Osteocyte (in vitro differentiated cells): Measurements from ENCODE around the gene MIEF1. TPM values are rescaled to one million over a fixed set of nuclear protein-coding genes. Genes with fewer than 3 reads are reported as not detected.
A peak's percentile ranks its signal among the peaks of the same experiment; 100 is the strongest.

Source experiments
- DNase-seq: peaks from one replicate; pipeline ENCODE4 v3.0.0; 2021; ENCODE audit warnings: mixed read lengths; ENCODE audit not compliant: unreplicated experiment; ENCODE audit errors: extremely low spot score
- H3K27ac Mint-ChIP-seq: one replicate; pipeline ENCODE4 v1.8.0; 2021; ENCODE audit warnings: mild to moderate bottlenecking, mixed read lengths; ENCODE audit not compliant: unreplicated experiment
- H3K27me3 Mint-ChIP-seq: one replicate; pipeline ENCODE4 v1.8.0; 2021; ENCODE audit warnings: mixed read lengths; ENCODE audit not compliant: unreplicated experiment
- H3K36me3 Mint-ChIP-seq: one replicate; pipeline ENCODE4 v1.8.0; 2021; ENCODE audit warnings: mixed read lengths; ENCODE audit not compliant: unreplicated experiment
- H3K4me1 Mint-ChIP-seq: one replicate; pipeline ENCODE4 v1.8.0; 2021; ENCODE audit warnings: mixed read lengths; ENCODE audit not compliant: unreplicated experiment
- H3K4me3 Mint-ChIP-seq: one replicate; pipeline ENCODE4 v1.8.0; 2021; ENCODE audit warnings: mild to moderate bottlenecking, moderate library complexity, mixed read lengths; ENCODE audit not compliant: unreplicated experiment
- H3K9me3 Mint-ChIP-seq: one replicate; pipeline ENCODE4 v1.8.0; 2021; ENCODE audit warnings: mixed read lengths; ENCODE audit not compliant: unreplicated experiment
- total RNA-seq: library from RNA; stranded (reverse); gene quantifications from 2 replicates; pipeline ENCODE4 v1.2.1, GENCODE V29; 2021
- TF ChIP-seq, protein P1 (sequence below): fragments of 200-600 bp; sonication (generic); IDR thresholded peaks from 2 replicates; pipeline ENCODE4 v1.5.0; 2021; ENCODE audit warnings: antibody characterized with exemption, mild to moderate bottlenecking, moderate library complexity

The MIEF1 gene
- total RNA-seq, 1 donor from 2014 or later = 25.8 TPM

DNA sequence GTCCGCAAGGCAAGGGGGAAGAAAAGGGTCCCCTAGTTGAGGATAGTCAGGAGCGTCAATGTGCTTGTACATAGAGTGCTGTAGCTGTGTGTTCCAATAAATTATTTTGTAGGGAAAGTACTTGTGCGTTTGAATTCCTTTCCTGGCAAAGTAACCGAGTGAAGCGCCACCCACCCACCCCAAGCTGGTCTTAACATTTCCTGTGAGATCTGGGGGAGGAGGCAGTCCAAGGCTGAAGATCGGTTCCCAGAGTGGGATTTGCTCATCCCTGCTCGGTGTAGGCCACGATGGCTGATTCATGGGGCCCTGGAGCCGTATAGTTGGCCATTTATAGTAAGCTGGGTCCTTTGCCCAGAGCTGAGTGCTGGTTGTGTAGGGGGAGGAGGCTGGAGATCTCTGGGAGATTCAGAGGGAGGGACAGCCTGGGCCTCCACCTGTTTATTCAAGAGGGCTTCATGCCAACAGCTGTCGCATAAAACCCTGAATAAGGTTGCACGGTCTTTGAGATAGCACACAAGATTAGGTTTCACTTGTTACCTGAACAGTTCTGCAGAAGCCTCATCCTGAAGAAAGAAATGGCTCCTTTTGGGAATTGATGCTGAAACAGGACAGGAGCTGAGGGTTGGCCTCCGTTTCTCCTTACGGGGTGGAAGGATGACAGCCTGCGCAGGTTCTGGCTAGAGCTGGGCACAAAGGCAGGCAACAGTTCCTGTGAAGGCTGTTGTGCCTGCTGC, 20.6 kb downstream of the MIEF1 start:
- Mint-ChIP-seq H3K4me3 (peak overlapping the region; percentile 92), H3K4me1 (peaks cover 65% of the 10 kb centered on the region), H3K9me3 (no peaks in the 10 kb centered on the region), H3K27ac (peak overlapping the region; percentile 95), H3K27me3 (no peaks in the 10 kb centered on the region), H3K36me3 (peaks cover 38% of the 10 kb centered on the region)
- TF ChIP-seq, protein P1, sequence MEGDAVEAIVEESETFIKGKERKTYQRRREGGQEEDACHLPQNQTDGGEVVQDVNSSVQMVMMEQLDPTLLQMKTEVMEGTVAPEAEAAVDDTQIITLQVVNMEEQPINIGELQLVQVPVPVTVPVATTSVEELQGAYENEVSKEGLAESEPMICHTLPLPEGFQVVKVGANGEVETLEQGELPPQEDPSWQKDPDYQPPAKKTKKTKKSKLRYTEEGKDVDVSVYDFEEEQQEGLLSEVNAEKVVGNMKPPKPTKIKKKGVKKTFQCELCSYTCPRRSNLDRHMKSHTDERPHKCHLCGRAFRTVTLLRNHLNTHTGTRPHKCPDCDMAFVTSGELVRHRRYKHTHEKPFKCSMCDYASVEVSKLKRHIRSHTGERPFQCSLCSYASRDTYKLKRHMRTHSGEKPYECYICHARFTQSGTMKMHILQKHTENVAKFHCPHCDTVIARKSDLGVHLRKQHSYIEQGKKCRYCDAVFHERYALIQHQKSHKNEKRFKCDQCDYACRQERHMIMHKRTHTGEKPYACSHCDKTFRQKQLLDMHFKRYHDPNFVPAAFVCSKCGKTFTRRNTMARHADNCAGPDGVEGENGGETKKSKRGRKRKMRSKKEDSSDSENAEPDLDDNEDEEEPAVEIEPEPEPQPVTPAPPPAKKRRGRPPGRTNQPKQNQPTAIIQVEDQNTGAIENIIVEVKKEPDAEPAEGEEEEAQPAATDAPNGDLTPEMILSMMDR = no peak
- no peak for DNase-seq

DNA sequence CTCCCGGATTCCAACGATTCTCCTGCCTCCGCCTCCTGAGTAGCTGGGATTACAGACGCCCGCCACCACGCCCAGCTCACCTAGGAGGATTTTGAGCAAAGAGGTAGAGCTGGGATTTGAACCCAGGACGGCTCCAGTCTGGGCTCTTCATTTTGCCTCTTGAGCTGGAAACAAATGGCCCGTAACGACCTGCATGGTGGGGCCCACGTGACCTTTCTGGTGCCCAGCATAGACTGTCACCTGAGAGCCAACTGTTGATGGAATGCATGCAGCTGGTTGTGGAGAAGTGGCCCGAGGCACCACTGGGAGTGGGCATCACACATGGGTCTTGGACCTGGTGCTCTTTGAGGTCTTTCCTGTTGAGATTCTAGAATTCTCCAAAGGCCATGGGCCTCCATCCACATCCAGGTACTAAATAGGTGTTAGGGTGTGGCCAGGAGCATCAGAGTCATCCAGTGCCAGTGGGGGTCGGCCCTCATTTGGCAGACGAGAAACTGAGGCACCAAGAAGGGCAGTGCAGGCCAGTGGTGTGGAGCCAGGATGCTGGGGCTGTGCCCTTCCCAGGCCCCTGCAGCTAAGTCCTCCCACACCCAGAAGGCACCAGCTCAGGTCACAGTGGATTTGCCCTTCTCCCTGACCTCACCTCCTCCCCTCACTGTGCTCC, 22.1 kb downstream of the MIEF1 start:
- Mint-ChIP-seq H3K9me3 (no peaks in the 10 kb centered on the region), H3K36me3 (peaks cover 38% of the 10 kb centered on the region), H3K4me3 (peak overlapping the region; percentile 38), H3K4me1 (peaks cover 65% of the 10 kb centered on the region), H3K27me3 (no peaks in the 10 kb centered on the region), H3K27ac (peak overlapping the region; percentile 39)
- no peak for DNase-seq
- TF ChIP-seq, protein P1 = no peak

DNA sequence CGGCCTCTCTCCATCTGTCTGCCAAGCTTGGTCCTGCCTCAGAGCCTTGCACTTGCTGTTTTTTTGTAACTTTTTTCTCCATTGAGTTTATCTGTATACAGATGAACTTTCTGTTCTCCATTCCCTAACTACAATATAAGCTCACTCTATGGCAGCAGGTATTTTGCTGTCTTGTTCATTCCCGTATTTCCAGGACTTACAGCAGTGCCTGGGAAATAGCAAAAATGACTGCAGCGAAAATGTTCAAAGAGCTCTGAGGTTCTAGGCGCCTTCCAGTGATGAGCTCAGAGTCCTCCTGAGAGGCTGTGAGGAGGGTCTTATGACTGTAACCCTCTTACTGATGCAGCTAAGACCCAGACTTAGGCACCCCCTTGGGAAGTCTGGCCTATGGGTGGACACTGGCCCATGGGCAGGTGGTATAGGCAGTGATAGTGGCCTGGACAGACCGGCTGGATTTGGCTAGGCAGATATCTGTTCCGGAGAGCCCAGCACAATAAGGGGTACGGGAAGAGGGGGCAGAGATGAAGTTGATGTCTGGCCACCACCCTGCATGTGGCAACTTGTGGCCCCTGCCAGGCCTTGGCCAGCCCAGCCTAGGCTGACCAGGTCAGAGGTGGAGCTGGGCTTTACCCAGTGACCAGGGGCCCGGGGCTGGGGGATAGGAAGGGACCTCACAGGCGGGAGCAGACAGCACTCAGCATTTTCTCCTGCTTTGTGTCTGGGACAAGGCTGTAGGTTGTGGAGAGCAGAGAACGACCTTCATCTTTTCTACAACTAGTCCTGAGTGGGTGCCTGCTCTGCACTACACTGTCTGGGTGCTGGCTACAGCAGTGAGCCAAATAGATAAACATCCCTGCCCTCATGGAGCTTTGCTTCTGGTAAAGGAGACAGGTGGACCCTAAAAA, 22.9 kb downstream of the MIEF1 start:
- DNase-seq = no peak
- Mint-ChIP-seq H3K9me3 (no peaks in the 10 kb centered on the region), H3K36me3 (peaks cover 43% of the 10 kb centered on the region), H3K27me3 (no peaks in the 10 kb centered on the region), H3K4me3 (no peak overlapping the region), H3K27ac (peak overlapping the region; percentile 76), H3K4me1 (peaks cover 70% of the 10 kb centered on the region)
- TF ChIP-seq, protein P1 = no peak

DNA sequence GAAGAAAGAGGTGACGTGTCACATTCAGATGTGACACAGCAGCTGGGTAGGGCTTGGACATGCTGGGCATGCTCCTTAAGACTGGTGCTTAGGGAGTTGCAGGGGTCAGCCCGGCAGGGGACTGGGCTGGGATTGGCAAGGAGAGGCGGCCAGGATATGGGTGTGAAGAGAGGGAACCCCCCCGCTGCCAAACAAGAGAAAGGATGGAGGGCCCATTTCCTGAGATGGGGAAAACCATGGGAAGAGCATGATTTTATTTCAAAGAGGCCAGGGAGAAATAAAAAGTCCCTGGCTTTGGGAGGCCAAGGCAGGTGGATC, 23.5 kb downstream of the MIEF1 start:
- Mint-ChIP-seq H3K27ac (peak overlapping the region; percentile 76), H3K4me3 (no peak overlapping the region), H3K27me3 (no peaks in the 10 kb centered on the region), H3K4me1 (peaks cover 76% of the 10 kb centered on the region), H3K36me3 (peaks cover 42% of the 10 kb centered on the region), H3K9me3 (no peaks in the 10 kb centered on the region)
- TF ChIP-seq, protein P1 = no peak
- DNase-seq = no peak
